GM12865 (cell line): ENCODE results near the gene EGFR.

ENCODE experiments used
- DNase-seq: peaks from one replicate; pipeline ENCODE4 v3.0.0; 2010; ENCODE audit warnings: low read depth
- H3K4me3 ChIP-seq: 2 replicates; pipeline ENCODE4 v1.5.1; 2011; ENCODE audit warnings: mild to moderate bottlenecking, low read depth, low read length, control low read depth
- CTCF ChIP-seq: IDR thresholded peaks from 2 replicates; pipeline ENCODE4 v1.5.1; 2011; ENCODE audit warnings: low read length, control low read depth, low read depth, inconsistent platforms; ENCODE audit not compliant: insufficient read depth; ENCODE audit errors: missing control alignments

The EGFR gene

GRCh38 chr7:55073976-55074528 lies 55.2 kb downstream of the EGFR start:
- H3K4me3 ChIP-seq: peak overlapping the region; percentile 3
- peak; percentile 93 for DNase-seq
- TF ChIP-seq CTCF: no peak

- no peak for DNase-seq
- H3K4me3 ChIP-seq: no peak overlapping the region
- no peak for TF ChIP-seq CTCF
These were observed 56.7 kb downstream of the EGFR start for GRCh38 chr7:55075464-55076021.

- no peak for TF ChIP-seq CTCF
- no peak for DNase-seq
- no peak overlapping the region for H3K4me3 ChIP-seq
These were observed 59.0 kb downstream of the EGFR start for GRCh38 chr7:55077561-55078410.

- no peak for TF ChIP-seq CTCF
- H3K4me3 ChIP-seq: no peak overlapping the region
- no peak for DNase-seq
These were observed 59.9 kb downstream of the EGFR start for GRCh38 chr7:55078465-55079372.

GRCh38 chr7:55080000-55080623 lies 61.3 kb downstream of the EGFR start:
- no peak overlapping the region for H3K4me3 ChIP-seq
- no peak for TF ChIP-seq CTCF
- no peak for DNase-seq

GRCh38 chr7:55081068-55081467 lies 62.3 kb downstream of the EGFR start:
- no peak for DNase-seq
- no peak overlapping the region for H3K4me3 ChIP-seq
- no peak for TF ChIP-seq CTCF
